Measurements from ENCODE around the gene ARFRP1. TPM values are rescaled to one million over a fixed set of nuclear protein-coding genes. Genes with fewer than 3 reads are reported as not detected.
A peak's percentile ranks its signal among the peaks of the same experiment; 100 is the strongest.

The ARFRP1 gene
- total and polyA plus RNA-seq, 2 of the 13 experiments (the other 11 are each of a cell fraction or from before 2014, with no cell fraction given), result 32.0 to 51.1 TPM

DNA sequence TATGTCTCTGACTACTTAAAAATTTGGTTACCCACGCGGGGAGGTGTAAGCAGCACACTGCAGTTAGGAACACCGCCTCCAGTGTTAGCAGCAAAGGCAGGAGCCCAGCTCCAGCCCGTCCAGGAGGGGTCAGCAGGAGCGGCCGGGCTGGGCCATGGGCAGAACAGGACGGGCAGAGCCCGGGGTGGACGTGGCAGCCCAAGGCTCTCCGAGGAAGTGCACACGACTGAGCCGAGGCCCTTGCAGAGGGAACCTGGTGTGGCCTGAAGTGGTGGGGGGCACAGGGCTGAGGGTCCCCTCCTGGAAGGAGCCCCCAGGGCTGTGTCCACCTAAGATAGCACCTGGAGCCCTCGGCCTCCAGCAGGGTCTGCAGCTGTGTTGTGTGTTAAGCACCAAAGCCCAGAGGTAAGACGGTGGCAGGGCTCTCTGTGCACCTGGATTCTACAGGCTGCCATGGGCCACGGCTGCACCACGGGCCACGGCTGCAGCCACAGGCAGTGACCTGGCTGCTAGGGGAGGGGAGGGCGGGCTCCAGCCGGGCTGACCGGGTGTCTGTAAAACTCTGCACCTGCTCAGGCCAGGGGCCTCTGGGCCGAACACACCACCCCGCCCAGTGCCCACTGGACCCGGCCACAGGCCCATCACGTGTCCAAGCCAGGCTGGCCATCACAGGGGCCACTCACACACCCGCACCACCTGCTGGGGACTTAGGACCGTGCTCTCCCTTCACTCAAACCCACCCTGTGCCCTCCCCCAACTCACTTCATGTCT is 38.4 kb upstream of the ARFRP1 start (continued):
- TF ChIP-seq, protein P1, sequence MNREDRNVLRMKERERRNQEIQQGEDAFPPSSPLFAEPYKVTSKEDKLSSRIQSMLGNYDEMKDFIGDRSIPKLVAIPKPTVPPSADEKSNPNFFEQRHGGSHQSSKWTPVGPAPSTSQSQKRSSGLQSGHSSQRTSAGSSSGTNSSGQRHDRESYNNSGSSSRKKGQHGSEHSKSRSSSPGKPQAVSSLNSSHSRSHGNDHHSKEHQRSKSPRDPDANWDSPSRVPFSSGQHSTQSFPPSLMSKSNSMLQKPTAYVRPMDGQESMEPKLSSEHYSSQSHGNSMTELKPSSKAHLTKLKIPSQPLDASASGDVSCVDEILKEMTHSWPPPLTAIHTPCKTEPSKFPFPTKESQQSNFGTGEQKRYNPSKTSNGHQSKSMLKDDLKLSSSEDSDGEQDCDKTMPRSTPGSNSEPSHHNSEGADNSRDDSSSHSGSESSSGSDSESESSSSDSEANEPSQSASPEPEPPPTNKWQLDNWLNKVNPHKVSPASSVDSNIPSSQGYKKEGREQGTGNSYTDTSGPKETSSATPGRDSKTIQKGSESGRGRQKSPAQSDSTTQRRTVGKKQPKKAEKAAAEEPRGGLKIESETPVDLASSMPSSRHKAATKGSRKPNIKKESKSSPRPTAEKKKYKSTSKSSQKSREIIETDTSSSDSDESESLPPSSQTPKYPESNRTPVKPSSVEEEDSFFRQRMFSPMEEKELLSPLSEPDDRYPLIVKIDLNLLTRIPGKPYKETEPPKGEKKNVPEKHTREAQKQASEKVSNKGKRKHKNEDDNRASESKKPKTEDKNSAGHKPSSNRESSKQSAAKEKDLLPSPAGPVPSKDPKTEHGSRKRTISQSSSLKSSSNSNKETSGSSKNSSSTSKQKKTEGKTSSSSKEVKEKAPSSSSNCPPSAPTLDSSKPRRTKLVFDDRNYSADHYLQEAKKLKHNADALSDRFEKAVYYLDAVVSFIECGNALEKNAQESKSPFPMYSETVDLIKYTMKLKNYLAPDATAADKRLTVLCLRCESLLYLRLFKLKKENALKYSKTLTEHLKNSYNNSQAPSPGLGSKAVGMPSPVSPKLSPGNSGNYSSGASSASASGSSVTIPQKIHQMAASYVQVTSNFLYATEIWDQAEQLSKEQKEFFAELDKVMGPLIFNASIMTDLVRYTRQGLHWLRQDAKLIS (CRISPR knock-in tag; IDR thresholded peaks at IDR 0.05), result peak; percentile 69; the same call in 1 of the 2 replicates
- TF ChIP-seq DMAP1 (CRISPR knock-in tag; IDR thresholded peaks at IDR 0.05), result no peak
- TF ChIP-seq, protein P2, sequence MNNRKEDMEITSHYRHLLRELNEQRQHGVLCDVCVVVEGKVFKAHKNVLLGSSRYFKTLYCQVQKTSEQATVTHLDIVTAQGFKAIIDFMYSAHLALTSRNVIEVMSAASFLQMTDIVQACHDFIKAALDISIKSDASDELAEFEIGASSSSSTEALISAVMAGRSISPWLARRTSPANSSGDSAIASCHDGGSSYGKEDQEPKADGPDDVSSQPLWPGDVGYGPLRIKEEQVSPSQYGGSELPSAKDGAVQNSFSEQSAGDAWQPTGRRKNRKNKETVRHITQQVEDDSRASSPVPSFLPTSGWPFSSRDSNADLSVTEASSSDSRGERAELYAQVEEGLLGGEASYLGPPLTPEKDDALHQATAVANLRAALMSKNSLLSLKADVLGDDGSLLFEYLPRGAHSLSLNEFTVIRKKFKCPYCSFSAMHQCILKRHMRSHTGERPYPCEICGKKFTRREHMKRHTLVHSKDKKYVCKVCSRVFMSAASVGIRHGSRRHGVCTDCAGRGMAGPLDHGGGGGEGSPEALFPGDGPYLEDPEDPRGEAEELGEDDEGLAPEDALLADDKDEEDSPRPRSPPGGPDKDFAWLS (CRISPR knock-in tag; IDR thresholded peaks at IDR 0.05; ENCODE audit: borderline replicate concordance), result no peak
- TF ChIP-seq, protein P3, sequence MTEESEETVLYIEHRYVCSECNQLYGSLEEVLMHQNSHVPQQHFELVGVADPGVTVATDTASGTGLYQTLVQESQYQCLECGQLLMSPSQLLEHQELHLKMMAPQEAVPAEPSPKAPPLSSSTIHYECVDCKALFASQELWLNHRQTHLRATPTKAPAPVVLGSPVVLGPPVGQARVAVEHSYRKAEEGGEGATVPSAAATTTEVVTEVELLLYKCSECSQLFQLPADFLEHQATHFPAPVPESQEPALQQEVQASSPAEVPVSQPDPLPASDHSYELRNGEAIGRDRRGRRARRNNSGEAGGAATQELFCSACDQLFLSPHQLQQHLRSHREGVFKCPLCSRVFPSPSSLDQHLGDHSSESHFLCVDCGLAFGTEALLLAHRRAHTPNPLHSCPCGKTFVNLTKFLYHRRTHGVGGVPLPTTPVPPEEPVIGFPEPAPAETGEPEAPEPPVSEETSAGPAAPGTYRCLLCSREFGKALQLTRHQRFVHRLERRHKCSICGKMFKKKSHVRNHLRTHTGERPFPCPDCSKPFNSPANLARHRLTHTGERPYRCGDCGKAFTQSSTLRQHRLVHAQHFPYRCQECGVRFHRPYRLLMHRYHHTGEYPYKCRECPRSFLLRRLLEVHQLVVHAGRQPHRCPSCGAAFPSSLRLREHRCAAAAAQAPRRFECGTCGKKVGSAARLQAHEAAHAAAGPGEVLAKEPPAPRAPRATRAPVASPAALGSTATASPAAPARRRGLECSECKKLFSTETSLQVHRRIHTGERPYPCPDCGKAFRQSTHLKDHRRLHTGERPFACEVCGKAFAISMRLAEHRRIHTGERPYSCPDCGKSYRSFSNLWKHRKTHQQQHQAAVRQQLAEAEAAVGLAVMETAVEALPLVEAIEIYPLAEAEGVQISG (CRISPR knock-in tag; IDR thresholded peaks at IDR 0.05), result peak; percentile 38
- TF ChIP-seq, protein P4, sequence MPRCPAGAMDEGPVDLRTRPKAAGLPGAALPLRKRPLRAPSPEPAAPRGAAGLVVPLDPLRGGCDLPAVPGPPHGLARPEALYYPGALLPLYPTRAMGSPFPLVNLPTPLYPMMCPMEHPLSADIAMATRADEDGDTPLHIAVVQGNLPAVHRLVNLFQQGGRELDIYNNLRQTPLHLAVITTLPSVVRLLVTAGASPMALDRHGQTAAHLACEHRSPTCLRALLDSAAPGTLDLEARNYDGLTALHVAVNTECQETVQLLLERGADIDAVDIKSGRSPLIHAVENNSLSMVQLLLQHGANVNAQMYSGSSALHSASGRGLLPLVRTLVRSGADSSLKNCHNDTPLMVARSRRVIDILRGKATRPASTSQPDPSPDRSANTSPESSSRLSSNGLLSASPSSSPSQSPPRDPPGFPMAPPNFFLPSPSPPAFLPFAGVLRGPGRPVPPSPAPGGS (CRISPR knock-in tag; IDR thresholded peaks at IDR 0.05), result no peak; the same call in 1 of the 2 replicates
- no peak for TF ChIP-seq ZNF432 (CRISPR knock-in tag; IDR thresholded peaks at IDR 0.05; ENCODE audit: borderline replicate concordance)
- TF ChIP-seq GATAD1 (CRISPR knock-in tag; IDR thresholded peaks at IDR 0.05), result no peak
- no peak for TF ChIP-seq ZNF780A (CRISPR knock-in tag; IDR thresholded peaks at IDR 0.05)
- TF ChIP-seq ARHGAP35 (CRISPR knock-in tag; IDR thresholded peaks at IDR 0.05; ENCODE audit: borderline replicate concordance), result no peak
- TF ChIP-seq MEIS1 (CRISPR knock-in tag; IDR thresholded peaks at IDR 0.05; ENCODE audit: borderline replicate concordance), result no peak
- TF ChIP-seq ZNF557 (CRISPR knock-in tag; IDR thresholded peaks at IDR 0.05), result no peak
- no peak for TF ChIP-seq ZSCAN9 (CRISPR knock-in tag; IDR thresholded peaks at IDR 0.05; ENCODE audit: borderline replicate concordance)
- TF ChIP-seq, protein P5, sequence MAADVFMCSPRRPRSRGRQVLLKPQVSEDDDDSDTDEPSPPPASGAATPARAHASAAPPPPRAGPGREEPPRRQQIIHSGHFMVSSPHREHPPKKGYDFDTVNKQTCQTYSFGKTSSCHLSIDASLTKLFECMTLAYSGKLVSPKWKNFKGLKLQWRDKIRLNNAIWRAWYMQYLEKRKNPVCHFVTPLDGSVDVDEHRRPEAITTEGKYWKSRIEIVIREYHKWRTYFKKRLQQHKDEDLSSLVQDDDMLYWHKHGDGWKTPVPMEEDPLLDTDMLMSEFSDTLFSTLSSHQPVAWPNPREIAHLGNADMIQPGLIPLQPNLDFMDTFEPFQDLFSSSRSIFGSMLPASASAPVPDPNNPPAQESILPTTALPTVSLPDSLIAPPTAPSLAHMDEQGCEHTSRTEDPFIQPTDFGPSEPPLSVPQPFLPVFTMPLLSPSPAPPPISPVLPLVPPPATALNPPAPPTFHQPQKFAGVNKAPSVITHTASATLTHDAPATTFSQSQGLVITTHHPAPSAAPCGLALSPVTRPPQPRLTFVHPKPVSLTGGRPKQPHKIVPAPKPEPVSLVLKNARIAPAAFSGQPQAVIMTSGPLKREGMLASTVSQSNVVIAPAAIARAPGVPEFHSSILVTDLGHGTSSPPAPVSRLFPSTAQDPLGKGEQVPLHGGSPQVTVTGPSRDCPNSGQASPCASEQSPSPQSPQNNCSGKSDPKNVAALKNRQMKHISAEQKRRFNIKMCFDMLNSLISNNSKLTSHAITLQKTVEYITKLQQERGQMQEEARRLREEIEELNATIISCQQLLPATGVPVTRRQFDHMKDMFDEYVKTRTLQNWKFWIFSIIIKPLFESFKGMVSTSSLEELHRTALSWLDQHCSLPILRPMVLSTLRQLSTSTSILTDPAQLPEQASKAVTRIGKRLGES (CRISPR knock-in tag; IDR thresholded peaks at IDR 0.05; ENCODE audit: borderline replicate concordance), result no peak
- TF ChIP-seq ZNF446 (CRISPR knock-in tag; IDR thresholded peaks at IDR 0.05), result no peak
- TF ChIP-seq NR2F1 (CRISPR knock-in tag; IDR thresholded peaks at IDR 0.05), result no peak
- no peak for TF ChIP-seq PAWR (CRISPR knock-in tag; IDR thresholded peaks at IDR 0.05; ENCODE audit: borderline replicate concordance)
